Measurements from ENCODE around the gene FTSJ3. TPM values are rescaled to one million over a fixed set of nuclear protein-coding genes. Genes with fewer than 3 reads are reported as not detected.
"Not testable (repeated sequence)": the region's sequence is repeated elsewhere in the genome, so short reads cannot be mapped to it uniquely, and the experiment has no call there.

The FTSJ3 gene
- total RNA-seq, 1 donor from 2014 or later: 39.4 TPM

DNA sequence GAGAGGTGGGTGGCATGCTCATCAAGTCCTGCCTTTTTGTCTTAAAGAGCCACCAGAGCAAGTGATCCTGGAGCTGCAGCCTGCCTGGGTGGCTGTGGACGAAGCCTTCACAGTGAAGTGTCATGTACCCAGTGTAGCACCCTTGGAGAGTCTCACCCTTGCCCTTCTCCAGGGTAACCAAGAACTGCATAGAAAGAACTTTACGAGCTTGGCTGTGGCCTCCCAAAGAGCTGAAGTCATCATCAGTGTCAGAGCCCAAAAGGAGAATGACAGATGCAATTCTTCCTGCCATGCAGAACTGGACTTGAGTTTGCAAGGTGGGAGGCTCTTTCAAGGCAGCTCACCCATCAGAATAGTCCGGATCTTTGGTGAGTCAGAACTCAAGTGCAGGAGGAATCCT is 31.8 kb upstream of the FTSJ3 start:
- intact Hi-C loops (cut with DNase I): no loop called here
- ATAC-seq (no peak), DNase-seq (no peak)
- Histone ChIP-seq H3K4me3 (no peak overlapping the region), H3K27ac (no peak overlapping the region), H3K9me3 (no peaks in the 10 kb centered on the region), H3K4me1 (no peaks in the 10 kb centered on the region), H3K36me3 (no peaks in the 10 kb centered on the region), H3K27me3 (no peaks in the 10 kb centered on the region)
- TF ChIP-seq, protein P1, sequence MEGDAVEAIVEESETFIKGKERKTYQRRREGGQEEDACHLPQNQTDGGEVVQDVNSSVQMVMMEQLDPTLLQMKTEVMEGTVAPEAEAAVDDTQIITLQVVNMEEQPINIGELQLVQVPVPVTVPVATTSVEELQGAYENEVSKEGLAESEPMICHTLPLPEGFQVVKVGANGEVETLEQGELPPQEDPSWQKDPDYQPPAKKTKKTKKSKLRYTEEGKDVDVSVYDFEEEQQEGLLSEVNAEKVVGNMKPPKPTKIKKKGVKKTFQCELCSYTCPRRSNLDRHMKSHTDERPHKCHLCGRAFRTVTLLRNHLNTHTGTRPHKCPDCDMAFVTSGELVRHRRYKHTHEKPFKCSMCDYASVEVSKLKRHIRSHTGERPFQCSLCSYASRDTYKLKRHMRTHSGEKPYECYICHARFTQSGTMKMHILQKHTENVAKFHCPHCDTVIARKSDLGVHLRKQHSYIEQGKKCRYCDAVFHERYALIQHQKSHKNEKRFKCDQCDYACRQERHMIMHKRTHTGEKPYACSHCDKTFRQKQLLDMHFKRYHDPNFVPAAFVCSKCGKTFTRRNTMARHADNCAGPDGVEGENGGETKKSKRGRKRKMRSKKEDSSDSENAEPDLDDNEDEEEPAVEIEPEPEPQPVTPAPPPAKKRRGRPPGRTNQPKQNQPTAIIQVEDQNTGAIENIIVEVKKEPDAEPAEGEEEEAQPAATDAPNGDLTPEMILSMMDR (IDR thresholded peaks at IDR 0.05): no peak

DNA sequence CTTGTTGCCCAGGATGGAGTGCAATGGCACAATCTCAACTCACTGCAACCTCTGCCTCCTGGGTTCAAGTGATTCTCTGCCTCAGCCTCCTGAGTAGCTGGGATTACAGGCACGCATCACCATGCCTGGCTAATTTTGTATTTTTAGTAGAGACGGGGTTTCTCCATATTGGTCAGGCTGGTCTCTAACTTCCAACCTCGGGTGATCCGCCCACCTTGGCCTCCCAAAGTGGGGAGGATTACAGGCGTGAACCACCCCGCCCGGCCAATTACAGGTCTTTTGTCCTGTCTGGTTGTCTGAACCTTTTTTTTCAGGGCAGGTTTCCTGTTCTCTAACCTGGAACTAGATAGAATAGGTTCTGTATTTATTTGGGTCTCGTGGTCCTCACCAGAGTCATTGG is 29.0 kb upstream of the FTSJ3 start:
- H3K27me3 ChIP-seq; H3K27ac ChIP-seq; ATAC-seq; H3K9me3 ChIP-seq; H3K36me3 ChIP-seq; DNase-seq; H3K4me3 ChIP-seq; intact Hi-C loops (cut with DNase I); H3K4me1 ChIP-seq: not testable (repeated sequence)

DNA sequence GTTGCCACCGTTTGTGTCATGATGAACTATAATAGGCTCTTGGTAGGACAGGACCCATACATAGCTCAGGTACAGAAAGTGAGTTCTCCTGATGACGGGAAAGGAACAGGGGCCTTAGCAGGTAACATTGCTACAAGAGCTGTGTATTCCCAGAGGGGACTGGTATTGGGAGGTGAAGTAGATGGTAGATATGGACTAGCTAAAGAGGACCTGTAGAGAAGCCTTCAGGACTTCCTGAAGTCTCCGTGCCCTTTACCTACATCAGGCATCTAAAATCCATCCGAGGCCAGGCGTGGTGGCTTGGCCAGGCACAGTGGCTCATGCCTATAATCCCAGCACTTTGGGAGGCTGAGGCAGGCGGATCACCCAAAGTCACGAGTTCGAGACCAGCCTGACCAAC is 27.7 kb upstream of the FTSJ3 start:
- intact Hi-C loops (cut with DNase I): no loop called here
- no peak overlapping the region for H3K27ac ChIP-seq
- no peak for DNase-seq
- no peaks in the 10 kb centered on the region for H3K27me3 ChIP-seq
- no peak overlapping the region for H3K4me3 ChIP-seq
- H3K4me1 ChIP-seq: no peaks in the 10 kb centered on the region
- no peak for ATAC-seq
- TF ChIP-seq, protein P1 (IDR thresholded peaks at IDR 0.05): no peak
- H3K36me3 ChIP-seq: no peaks in the 10 kb centered on the region
- H3K9me3 ChIP-seq: no peaks in the 10 kb centered on the region

DNA sequence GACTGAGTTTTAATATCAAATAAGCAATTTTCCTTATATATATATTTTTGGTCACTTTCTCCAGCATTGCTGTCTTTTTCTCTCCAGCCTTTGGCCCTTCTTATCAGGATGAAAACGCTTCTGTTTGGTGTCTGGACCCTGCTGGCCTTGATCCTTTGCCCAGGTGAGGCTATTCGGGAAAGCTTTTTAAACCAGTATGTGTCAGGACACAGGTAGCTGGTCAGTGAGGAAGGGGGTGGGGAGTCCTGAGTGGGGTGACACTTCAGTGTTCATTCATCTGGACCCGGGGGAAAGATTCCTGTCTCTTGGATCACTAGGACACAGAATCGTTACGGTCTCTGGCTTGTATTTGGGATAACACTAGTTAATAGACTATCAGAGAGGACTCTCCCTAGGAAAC is 27.2 kb upstream of the FTSJ3 start:
- DNase-seq (no peak), ATAC-seq (no peak)
- Histone ChIP-seq H3K9me3 (no peaks in the 10 kb centered on the region), H3K27ac (no peak overlapping the region), H3K27me3 (no peaks in the 10 kb centered on the region), H3K4me3 (no peak overlapping the region), H3K4me1 (no peaks in the 10 kb centered on the region), H3K36me3 (no peaks in the 10 kb centered on the region)
- intact Hi-C loops (cut with DNase I): no loop called here
- TF ChIP-seq, protein P1 (IDR thresholded peaks at IDR 0.05): no peak

DNA sequence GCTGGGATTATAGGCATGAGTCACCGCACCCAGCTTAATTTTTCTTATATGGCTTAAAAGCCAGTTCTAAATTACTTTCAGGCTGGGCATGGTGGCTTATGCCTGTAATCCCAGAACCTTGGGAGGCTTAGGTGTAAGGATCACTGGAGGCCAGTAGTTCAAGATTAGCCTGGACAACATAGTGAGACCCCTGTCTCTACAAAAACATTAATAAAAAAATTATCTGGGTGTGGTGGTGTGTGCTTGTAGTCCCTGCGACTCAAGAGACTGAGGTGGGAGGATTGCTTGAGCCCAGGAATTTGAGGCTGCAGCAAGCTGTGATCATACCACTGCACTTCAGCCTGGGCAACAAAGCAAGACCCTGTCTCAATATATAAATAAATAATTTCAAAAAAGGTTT is 25.8 kb upstream of the FTSJ3 start:
- ATAC-seq: no peak
- intact Hi-C loops (cut with DNase I): no loop called here
- TF ChIP-seq, protein P1 (IDR thresholded peaks at IDR 0.05): no peak
- DNase-seq: no peak
- Histone ChIP-seq H3K27ac (no peak overlapping the region), H3K4me1 (peaks cover 3% of the 10 kb centered on the region), H3K27me3 (no peaks in the 10 kb centered on the region), H3K9me3 (no peaks in the 10 kb centered on the region), H3K36me3 (no peaks in the 10 kb centered on the region), H3K4me3 (no peak overlapping the region)

DNA sequence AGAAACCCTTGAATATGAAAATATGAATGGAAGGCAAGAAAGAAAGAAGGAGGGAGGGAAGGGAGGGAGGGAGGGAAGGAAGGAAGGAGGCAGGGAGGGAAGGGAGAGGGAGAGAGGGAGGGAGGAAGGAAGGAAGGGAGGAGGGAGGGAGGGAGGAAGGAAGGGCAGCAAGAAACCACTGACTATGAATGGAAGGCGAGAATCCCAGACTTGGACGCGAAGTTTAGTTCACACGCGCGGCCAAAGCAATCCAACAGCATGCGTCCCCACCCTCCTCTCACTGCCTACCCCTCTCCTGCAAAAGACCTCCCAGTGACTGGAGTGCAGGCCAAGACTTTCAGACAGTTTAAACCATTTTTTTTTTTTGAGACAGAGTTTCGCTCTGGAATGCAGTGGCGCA is 22.9 kb upstream of the FTSJ3 start:
- no peak for DNase-seq
- H3K27me3 ChIP-seq: no peaks in the 10 kb centered on the region
- intact Hi-C loops (cut with DNase I): no loop called here

More for the DNA sequence above, 22.9 kb upstream of the FTSJ3 start:
- no peak overlapping the region for H3K4me3 ChIP-seq
- no peak for ATAC-seq
- H3K27ac ChIP-seq: no peak overlapping the region
- TF ChIP-seq, protein P1 (IDR thresholded peaks at IDR 0.05): no peak
- H3K4me1 ChIP-seq: peaks cover 3% of the 10 kb centered on the region
- no peaks in the 10 kb centered on the region for H3K36me3 ChIP-seq
- no peaks in the 10 kb centered on the region for H3K9me3 ChIP-seq

All from upper lobe of right lung (tissue), 1 donor.